Measurements from ENCODE around the gene PCSK6.
"Not testable (repeated sequence)": the region's sequence is repeated elsewhere in the genome, so short reads cannot be mapped to it uniquely, and the experiment has no call there.

PCSK6 gene

GRCh38 chr15:101470548-101471239 lies 18.8 kb downstream of the PCSK6 start:
- no peak for DNase-seq (ENCODE audit: low read depth)
- TF ChIP-seq CTCF (IDR thresholded peaks at IDR 0.05; ENCODE audit: control insufficient read depth, insufficient read depth, low read depth, low read length, missing control alignments): no peak
- no peak overlapping the region for H3K4me3 ChIP-seq (ENCODE audit: control insufficient read depth, low read depth, low read length)

GRCh38 chr15:101469520-101470288 lies 19.8 kb downstream of the PCSK6 start:
- no peak for TF ChIP-seq CTCF (IDR thresholded peaks at IDR 0.05; ENCODE audit: control insufficient read depth, insufficient read depth, low read depth, low read length, missing control alignments)
- DNase-seq (ENCODE audit: low read depth): no peak
- no peak overlapping the region for H3K4me3 ChIP-seq (ENCODE audit: control insufficient read depth, low read depth, low read length)

DNA sequence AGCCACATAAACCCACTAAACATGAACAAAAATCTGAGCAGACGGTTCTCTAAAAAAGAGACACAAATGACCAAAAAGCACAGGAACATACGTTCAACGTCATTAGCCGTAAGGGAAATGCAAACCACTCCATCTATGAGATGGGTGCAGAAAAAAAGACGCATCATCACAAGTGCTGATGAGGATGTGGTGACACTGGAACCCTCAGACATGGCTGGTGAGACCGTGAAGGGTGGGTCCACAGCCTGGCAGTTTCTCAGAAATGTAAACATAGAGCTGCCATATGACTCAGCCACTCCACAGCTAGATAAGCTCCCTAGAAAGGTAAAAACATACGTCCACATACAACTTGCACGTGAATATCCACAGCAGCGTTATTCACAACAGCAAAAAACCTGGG lies 23.3 kb downstream of the PCSK6 start:
- no peak for TF ChIP-seq CTCF (IDR thresholded peaks at IDR 0.05; ENCODE audit: control insufficient read depth, insufficient read depth, low read depth, low read length, missing control alignments)
- H3K4me3 ChIP-seq (ENCODE audit: control insufficient read depth, low read depth, low read length): no peak overlapping the region
- DNase-seq (ENCODE audit: low read depth): no peak

DNA sequence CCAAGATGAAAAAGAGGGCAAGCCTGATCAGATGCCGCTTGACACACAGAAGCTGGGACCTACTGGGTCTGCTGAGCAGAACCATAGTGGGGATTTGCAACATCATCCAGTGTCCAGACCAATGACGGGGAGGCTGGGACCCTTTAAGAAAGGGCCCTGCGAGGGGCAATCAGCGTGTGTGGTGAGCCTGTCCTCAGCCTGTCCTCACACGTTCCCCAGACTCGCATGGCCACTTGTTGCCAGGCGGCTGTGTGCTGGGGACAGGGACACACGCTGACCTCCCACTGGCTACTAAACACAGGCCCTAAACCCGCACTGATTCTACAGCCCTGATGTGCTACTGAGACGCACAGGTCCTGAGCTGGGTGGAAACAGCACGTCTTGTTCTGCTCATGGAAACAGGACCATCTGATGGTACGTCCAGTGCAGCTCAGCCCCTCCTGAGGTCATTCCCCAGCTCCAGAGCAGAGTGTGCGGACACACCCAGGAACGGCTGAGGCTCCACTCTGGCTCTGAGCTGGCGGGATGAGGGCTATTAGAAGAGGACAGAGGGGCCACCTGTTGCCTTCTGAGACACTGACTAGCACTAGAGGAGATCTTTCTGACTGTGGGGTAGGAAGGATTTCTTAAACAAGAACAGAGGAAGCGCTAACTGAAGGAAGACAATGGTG lies 24.4 kb downstream of the PCSK6 start:
- DNase-seq (ENCODE audit: low read depth): no peak
- H3K4me3 ChIP-seq (ENCODE audit: control insufficient read depth, low read depth, low read length): no peak overlapping the region
- no peak for TF ChIP-seq CTCF (IDR thresholded peaks at IDR 0.05; ENCODE audit: control insufficient read depth, insufficient read depth, low read depth, low read length, missing control alignments)

DNA sequence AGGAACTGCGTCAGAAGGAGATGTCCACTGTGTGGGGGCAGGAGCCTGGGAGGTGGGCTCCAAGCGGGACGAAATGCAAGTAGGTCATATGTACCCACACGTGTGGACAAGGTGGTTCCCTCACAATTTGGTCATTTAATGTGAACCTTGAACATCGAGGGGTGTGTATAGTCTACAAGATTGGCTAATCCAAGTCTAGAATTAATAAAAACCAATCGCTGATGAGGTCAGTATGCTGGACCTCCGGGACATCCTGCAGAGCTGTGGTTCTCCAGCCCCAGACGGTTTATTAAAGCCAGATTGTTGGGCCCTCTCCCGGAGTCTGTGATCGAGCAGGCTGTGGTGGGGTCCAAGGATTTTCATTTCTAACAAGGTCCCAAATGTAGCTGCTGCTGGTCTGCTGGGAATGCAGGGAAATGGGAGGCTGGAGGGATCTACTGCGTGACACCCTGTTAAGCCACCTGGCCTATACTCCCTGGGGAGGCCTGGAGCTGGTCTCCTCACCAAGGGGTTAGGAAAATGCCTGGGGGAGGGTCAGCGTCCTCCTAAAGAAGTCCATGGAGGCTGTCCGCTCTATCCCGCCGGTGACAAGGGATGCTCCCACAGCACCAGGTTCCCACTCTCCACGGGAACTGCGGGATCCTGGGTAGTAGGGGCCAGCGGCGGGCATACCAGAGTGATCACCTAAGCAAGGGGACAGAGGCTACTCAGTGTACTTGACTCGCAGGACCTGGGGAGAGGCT lies 25.1 kb downstream of the PCSK6 start:
- no peak for TF ChIP-seq CTCF (IDR thresholded peaks at IDR 0.05; ENCODE audit: control insufficient read depth, insufficient read depth, low read depth, low read length, missing control alignments)
- DNase-seq (ENCODE audit: low read depth): no peak
- H3K4me3 ChIP-seq (ENCODE audit: control insufficient read depth, low read depth, low read length): no peak overlapping the region

GRCh38 chr15:101463696-101464095 lies 25.8 kb downstream of the PCSK6 start:
- H3K4me3 ChIP-seq (ENCODE audit: control insufficient read depth, low read depth, low read length); DNase-seq (ENCODE audit: low read depth): not testable (repeated sequence)
